Tongue (tissue), 2 donors: Measurements from ENCODE around the gene CHADL. TPM values are rescaled to one million over a fixed set of nuclear protein-coding genes. Genes with fewer than 3 reads are reported as not detected.
A peak's percentile ranks its signal among the peaks of the same experiment; 100 is the strongest.
"Not testable (repeated sequence)": the region's sequence is repeated elsewhere in the genome, so short reads cannot be mapped to it uniquely, and the experiment has no call there.

Experiments
- DNase-seq: peaks from one replicate; pipeline ENCODE4 v3.0.0-alpha.2; 2015
- total RNA-seq: library from RNA; depleted of rRNA; stranded (reverse); fragments of >200 nt; gene quantifications from one replicate; pipeline ENCODE4 v1.2.3, GENCODE V29; 2014

The CHADL gene
- total RNA-seq: 5.9 TPM

- DNase-seq: peak; percentile 79
Observed at GRCh38 chr22:41240377-41241132, at the start of gene CHADL. Gene CHADL, minus strand, starts transcription at chr22:41240931. Its CDS starts 50 bp downstream, at chr22:41240881.

- no peak for DNase-seq
Observed at GRCh38 chr22:41289671-41290070, 48.9 kb upstream of the CHADL start.

DNA sequence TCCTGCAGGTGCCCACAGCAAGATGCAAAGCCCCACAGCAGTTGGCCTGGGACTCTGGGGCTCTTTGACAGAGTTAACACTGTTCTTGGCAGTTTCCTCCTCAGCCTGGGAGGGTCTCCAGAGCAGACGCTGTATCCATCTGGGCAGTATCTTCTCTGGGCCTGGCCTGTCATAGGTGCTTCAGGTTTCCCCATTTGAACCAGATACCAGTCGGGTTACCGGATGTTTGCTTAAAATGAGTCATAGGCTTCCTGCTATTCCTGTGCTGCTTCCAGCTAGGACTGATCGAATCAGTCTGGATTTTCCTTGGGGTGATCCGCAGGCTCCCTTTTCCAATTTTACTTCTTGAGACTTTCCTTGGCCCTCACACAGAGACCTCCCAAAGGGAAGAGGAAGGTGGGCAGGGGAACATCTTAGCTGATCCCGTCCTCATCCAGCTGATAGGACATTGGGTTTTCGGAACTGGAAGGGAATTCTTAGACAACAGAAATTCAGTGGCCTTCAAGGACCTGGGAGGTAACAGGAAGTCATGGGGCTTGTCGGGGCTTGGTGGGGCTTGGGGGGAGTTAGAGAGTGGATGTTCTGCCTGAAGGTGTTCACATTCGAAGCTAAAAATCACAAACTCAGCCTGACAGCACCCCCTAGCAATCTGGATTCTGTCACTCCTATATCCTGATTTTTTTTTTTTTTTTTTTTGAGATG is 47.7 kb upstream of the CHADL start:
- DNase-seq: peak; percentile 17

DNA sequence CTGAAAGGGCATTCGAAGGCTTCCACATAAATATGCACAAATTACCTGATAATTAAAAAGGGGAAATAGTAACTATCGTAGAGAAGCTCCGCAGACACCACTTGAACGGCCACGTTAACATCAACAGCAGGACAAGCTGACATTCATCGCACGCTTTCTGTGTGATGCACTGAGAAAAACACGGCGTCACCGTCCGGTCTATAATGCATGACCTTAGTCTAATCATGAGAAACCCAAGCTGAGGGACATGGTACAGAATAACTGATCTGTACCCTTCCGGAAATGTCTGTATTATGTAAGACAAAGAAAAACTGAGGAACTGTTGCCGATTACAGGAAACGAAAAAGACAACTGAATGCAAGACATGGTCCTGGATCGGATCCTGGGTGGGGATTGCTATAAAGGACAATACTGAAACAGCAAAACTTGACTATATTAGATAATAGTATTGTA is 45.9 kb upstream of the CHADL start:
- no peak for DNase-seq

DNA sequence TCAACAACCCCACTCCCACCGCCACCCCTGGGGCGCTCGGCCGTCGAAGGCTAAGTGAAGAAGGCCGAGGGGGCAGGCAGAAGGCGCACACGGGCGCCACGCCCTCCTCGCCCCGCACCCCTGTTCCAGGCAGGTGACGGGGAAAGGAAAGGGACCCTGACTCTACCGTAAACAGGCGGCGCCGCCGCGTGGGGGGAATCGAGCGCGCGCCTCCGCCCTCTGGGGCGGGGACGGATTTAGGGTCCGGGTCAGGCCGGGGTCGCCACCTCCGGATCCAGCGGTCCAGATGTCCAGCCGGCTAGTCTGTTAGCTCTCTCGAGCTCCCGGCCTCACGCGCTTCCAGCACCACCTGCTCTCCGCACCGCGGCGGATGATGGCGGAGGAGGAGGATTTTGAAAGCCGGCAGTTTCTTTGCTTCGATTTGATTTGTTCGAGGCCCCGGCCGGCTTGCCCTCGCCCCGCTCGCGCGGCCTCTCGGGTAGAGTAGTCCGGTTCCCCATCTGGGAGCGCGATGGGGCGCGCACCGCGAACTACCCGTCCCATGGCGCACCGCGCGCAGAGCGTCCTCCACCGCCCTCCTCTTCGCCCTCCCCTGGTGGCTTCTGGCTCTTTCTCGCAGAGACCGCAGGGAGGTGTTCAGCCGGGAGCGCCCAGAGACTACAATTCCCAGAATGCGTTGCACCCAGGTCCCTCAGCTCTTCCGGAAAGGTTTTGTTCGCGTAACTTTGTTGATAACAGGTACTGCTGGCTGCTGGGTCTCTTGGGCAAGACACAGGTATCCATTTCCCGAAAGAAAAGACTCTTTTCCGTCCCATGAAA is 45.3 kb upstream of the CHADL start, which contains the start of gene RANGAP1:
Gene RANGAP1 (minus strand): TSS at position 368 of the 819 bp plus-strand sequence. CDS start 5,143 bp downstream, outside the sequence.
- peak; percentile 99 for DNase-seq

DNA sequence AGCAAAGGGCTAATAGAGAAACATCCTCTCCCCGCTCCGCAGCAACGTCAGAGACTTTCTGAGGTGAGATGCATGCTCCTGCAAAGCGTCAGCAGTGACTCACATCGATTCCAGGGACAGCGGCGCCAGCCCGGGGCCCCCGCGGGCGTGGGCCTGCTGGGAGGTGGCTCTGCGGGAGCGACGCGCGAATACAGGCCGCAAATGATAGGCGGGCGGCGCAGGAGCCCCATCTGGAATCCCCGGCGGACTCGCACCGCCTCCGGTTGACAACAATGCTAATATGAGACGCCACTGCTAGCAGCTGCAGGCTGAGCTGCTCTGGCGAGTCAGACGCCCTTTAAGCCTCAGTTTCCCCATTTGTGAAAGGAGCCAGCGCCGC is 44.7 kb upstream of the CHADL start:
- peak; percentile 51 for DNase-seq

- no peak for DNase-seq
Observed at GRCh38 chr22:41284465-41284864, 43.7 kb upstream of the CHADL start.

- no peak for DNase-seq
Observed at GRCh38 chr22:41280854-41281253, 40.1 kb upstream of the CHADL start.

DNA sequence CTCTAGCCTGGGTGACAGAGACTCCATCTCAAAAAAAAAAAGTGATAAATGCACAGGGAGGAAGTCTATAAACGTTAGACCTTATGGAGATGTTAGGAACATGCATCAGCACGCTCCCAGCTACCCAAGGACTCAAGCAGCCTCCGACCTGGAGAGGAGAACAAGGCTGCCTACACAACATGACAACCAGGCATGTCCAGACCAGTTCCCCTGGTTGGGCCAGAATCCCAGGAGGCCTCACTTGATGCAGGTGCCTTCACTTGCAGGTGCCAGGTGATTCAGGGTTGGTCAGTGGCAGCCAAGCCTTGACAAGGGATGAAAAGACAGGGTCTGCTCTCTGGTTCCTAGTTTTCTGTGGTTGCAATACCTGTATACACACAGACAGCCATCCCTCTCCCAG is 39.3 kb upstream of the CHADL start:
- DNase-seq: peak; percentile 18

DNA sequence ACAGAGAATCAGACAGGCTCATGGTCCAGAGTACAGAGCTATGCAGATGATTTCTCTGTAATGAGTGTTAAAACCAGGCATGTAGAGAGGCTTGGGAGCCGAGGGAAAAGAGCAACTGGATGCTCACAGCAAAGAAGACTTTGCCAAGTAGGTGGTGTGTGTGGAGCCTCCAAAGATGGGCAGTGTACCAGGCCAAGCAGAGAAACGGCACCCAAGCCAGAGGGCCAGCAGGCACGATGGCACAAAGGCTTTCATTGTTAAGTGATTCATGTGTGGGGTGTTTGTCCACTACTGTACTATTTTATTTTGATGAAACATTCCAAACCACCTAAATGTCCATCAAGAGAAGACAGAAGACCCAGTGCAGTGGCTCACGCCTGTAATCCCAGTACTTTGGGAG is 34.1 kb upstream of the CHADL start:
- DNase-seq: no peak

DNA sequence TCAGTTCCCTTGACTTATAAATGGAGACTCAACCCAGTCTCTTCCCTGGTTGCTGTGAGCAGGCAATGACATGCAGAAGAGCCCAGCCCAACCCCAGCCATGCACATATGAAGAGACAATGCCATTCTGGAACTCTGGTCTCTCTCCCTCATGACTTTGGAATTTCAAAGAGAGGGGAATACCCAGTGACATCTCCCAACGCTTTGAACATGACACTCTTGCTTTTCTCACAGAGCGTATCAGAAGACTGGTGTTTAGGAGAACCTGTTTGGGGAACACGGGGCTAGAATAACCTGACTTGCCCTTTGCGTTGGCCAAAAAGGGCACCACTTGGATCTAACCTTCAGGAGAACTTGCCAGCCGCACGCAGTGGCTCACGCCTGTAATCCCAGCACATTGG is 32.4 kb upstream of the CHADL start:
- no peak for DNase-seq

DNA sequence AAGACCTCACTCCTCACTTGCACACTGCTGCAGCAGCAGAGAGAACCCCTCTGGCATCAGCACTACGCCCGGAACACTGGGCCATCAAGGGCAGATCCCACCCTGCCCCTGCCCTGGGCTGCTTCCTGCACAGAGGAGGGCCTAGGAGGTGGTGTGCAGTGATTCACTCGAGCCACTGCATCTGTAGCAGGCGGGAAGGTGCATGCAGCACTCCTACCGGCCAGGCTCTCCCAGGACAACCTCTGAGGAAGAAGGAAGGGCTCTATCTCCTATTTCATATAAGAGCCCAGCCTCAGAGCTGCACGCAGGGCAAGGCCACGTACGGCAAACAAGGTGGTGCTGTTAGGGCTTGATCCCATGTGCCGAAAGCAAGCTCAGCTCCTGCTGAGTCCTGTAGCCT is 31.1 kb upstream of the CHADL start:
- no peak for DNase-seq

DNA sequence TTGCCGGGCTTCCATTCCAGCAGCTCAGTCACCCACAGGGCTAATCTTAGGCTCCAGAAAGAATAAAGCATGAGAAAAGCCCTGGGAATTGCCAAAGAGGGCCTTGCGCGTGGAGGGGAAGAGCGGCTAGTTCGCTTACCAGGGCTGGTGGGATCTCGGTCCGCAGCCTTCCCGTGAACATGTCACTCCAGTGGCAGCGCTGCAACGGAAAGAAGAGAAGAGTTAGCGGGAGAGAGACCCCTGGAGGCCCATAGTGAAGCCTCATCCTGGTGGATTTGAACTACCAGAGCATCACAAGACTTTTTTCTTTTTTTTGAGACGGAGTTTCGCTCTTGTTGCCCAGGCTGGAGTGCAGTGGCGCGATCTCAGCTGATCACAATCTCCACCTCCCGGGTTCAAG is 27.2 kb upstream of the CHADL start:
- no peak for DNase-seq

DNA sequence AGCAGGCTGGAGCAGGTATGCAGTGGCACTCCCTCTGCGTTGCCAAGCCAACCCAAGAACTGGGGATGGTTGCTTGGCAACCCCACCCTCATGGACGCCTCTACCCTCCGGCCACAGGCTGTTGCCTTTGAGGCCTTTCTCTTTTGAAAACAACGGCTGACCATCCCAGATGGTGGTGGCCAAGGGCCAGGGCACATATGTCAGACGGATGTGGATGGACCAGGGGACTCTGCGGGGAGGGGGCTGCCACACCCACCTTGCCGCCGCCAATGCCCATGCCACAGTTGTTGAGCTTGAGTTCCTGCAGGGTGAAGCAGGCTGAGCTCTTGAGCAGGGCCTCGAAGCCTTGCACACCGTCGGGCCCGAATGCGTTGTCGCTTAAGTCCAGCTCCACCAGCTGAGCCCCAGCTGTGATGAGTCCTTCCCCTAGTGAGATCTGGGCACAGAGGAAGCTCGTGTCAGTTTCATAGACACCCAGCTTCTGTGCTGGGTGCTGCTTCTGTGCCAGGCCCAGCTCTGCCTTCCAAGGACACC is 23.7 kb upstream of the CHADL start:
- no peak for DNase-seq

- DNase-seq: no peak
Observed at GRCh38 chr22:41263704-41264103, 23.0 kb upstream of the CHADL start.

- no peak for DNase-seq
Observed at GRCh38 chr22:41262250-41262765, 21.6 kb upstream of the CHADL start.

- no peak for DNase-seq
Observed at GRCh38 chr22:41261541-41262249, 21.0 kb upstream of the CHADL start.

- DNase-seq: no peak
Observed at GRCh38 chr22:41260871-41261270, 20.1 kb upstream of the CHADL start.

DNA sequence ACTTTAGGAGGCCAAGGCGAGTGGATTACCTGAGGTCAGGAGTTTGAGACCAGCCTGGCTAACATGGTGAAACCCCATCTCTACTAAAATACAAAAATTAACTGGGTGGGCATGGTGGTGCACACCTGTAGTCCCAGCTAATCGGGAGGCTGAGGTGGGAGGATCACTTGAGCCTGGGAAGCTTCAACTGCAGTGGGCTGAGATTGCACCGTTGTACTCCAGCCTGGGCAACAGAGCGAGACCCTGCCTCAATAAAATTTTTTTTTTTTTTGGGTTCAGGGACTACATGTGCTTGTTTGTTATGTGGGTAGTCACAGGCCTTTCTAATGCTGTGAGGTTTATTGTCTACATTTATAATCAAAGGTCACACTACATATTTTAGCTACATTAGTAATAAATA is 19.0 kb upstream of the CHADL start:
- not testable (repeated sequence) for DNase-seq

DNA sequence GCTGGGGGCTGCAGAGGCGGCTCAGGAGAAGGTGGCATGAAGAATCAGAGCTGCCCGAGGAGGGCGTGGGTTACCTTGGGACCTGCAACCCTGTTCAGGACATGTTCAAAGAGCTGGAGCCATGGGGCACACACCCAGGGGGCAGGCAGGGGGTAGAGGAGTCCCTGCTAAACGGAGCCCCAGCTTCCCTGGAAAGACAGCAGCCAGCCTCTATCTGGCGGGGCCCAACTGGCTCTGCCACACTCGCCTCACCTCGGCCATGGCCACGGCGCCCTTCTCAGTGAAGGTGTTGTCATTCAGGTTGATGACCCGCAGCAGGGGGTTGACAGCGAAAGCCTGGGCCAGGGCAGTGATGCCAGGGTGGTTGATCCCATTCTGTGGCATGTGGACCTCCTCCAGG is 17.0 kb upstream of the CHADL start:
- DNase-seq: no peak
